ENCODE measurements around the gene MYADML2. TPM values are rescaled to one million over a fixed set of nuclear protein-coding genes. Genes with fewer than 3 reads are reported as not detected.

MYADML2 gene
- total and polyA plus RNA-seq, 2 of the 8 experiments (the other 6 are each of a cell fraction or from before 2014, with no cell fraction given), result 0.26 to 0.47 TPM

DNA sequence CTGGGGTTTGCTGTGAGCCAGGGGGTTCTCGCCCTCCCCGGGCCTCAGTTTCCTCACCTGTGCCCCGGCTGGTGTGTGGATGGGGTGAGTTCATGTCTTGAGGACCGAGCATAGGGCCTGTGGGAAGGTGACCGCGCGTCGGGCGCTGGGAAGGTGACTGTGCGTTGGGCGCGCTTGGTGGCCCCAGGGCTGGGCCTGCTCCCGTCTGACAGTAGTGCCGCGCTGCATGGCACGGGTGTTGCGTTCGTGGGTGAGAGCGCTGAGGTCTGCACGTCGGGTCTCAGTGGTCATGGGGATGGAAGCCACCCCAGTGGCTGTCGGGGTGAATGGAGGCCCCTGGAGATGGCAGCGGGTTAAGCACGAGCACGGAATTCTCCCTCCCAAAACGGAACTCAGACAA lies 39.6 kb upstream of the MYADML2 start:
- Histone ChIP-seq H2BK20ac (ENCODE audit: low read length) (no peak overlapping the region), H3K9ac (replicated peaks in 1 of 4; ENCODE audit: extremely low read depth in 1 of 4, low read depth in 3 of 4, low read length in 3 of 4) (no peak overlapping the region), H3K14ac (ENCODE audit: insufficient read length) (no peak overlapping the region), H2BK120ac (replicated peaks; ENCODE audit: low read depth, low read length) (no peak overlapping the region), H4K20me1 (replicated peaks in 1 of 2; ENCODE audit: control insufficient read depth in 1 of 2, insufficient read depth in 2 of 2, low read length in 2 of 2) (peaks cover 3 to 15% of the 10 kb centered on the region in 2 experiments), H3K27me3 (replicated peaks in 1 of 4; ENCODE audit: control insufficient read depth in 3 of 4, extremely low read depth in 1 of 4, insufficient read depth in 3 of 4, low read length in 3 of 4) (no peaks in the 10 kb centered on the region), H4K5ac (ENCODE audit: insufficient read length, low read depth, low read length) (no peak overlapping the region), H4K91ac (replicated peaks; ENCODE audit: insufficient read length, low read length) (no peak overlapping the region), H2BK15ac (ENCODE audit: low read length) (no peak overlapping the region), H3K9me3 (ENCODE audit: insufficient read depth in 2 of 2, low read depth in 1 of 2, low read length in 1 of 2) (no peaks in the 10 kb centered on the region), H3K23me2 (ENCODE audit: low read depth, low read length) (peaks cover 2% of the 10 kb centered on the region; the same call in 1 of the 2 replicates), H2AFZ (ENCODE audit: low read length) (no peak overlapping the region), H3K4me2 (ENCODE audit: insufficient read depth in 1 of 2, low read depth in 2 of 2, low read length in 2 of 2) (no peak overlapping the region), H3K23ac (ENCODE audit: insufficient read length) (no peak overlapping the region), H3K27ac (ENCODE audit: low read depth, low read length) (no peak overlapping the region), H4K8ac (ENCODE audit: extremely low read depth, insufficient read depth, low read length) (no peak overlapping the region), H3K79me1 (ENCODE audit: low read depth, low read length) (peaks cover 4% of the 10 kb centered on the region; the same call in 1 of the 2 replicates), H3K4me3 (ENCODE audit: extremely low read depth in 1 of 4, insufficient read depth in 2 of 4, low read depth in 3 of 4, low read length in 4 of 4) (no peak overlapping the region), H2AK5ac (ENCODE audit: low read depth, low read length) (no peak overlapping the region), H3K4me1 (replicated peaks in 1 of 4; ENCODE audit: control insufficient read depth in 3 of 4, insufficient read depth in 4 of 4, low read length in 3 of 4) (peaks cover 0 to 9% (median 5%) of the 10 kb centered on the region in 4 experiments; a peak in 5 of 7 replicates), H3K79me2 (ENCODE audit: control insufficient read depth in 1 of 2, insufficient read depth in 2 of 2, low read length in 2 of 2) (peaks cover 0 to 3% of the 10 kb centered on the region in 2 experiments; a peak in 1 of 4 replicates), H2BK5ac (ENCODE audit: low read depth, low read length) (no peak overlapping the region), H2BK12ac (ENCODE audit: low read depth, low read length) (no peak overlapping the region), H3K56ac (replicated peaks; ENCODE audit: insufficient read length, low read depth, low read length) (no peak overlapping the region), H3K4ac (replicated peaks; ENCODE audit: insufficient read length, low read depth, low read length) (no peak overlapping the region), H3K36me3 (ENCODE audit: control insufficient read depth in 2 of 4, insufficient read depth in 4 of 4, low read length in 3 of 4) (peaks cover 2 to 25% (median 13%) of the 10 kb centered on the region in 4 experiments; a peak in 6 of 8 replicates), H3K18ac (ENCODE audit: extremely low read depth, low read length) (no peak overlapping the region)
- ChIA-PET CTCF (ENCODE audit: partially characterized antibody) (interaction anchor here (3.2 kb wide), 1 partner anchor 10 kb away, joined by 12 read pairs; no protein-coding TSS in a partner anchor), POLR2A (ENCODE audit: partially characterized antibody) (interaction anchor here (1.0 kb wide), 1 partner anchor 56 kb away, joined by 3 read pairs; no protein-coding TSS in a partner anchor)
- DNase-seq (ENCODE audit: low read depth in 1 of 2, low spot score in 2 of 2), result no peak
- 95% methylated on average over 22 of the region's 26 CpGs; no CpG with 5 or more reads in 1 of the 2 experiments for WGBS, 2 experiments (ENCODE audit: extremely low coverage in 1 of 2, insufficient coverage in 1 of 2, insufficient read length in 1 of 2, insufficient replicate concordance in 2 of 2, low coverage in 1 of 2, low lambda C conversion rate in 2 of 2, missing lambda C conversion rate in 1 of 2)
- FAIRE-seq, result no peak
- TF ChIP-seq, protein P1, sequence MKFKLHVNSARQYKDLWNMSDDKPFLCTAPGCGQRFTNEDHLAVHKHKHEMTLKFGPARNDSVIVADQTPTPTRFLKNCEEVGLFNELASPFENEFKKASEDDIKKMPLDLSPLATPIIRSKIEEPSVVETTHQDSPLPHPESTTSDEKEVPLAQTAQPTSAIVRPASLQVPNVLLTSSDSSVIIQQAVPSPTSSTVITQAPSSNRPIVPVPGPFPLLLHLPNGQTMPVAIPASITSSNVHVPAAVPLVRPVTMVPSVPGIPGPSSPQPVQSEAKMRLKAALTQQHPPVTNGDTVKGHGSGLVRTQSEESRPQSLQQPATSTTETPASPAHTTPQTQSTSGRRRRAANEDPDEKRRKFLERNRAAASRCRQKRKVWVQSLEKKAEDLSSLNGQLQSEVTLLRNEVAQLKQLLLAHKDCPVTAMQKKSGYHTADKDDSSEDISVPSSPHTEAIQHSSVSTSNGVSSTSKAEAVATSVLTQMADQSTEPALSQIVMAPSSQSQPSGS (IDR thresholded peaks at IDR 0.05; ENCODE audit: low read length), result no peak
- TF ChIP-seq POU5F1 (IDR thresholded peaks at IDR 0.05; ENCODE audit: low read depth, low read length), result no peak
- TF ChIP-seq SP2 (IDR thresholded peaks at IDR 0.05; ENCODE audit: low read length), result no peak
- no peak for TF ChIP-seq SIN3A (conservative IDR thresholded peaks at IDR 0.05 in 1 of 2, IDR thresholded peaks at IDR 0.05 in 1 of 2; ENCODE audit: low read depth in 1 of 2, low read length in 2 of 2)
- TF ChIP-seq BRCA1 (IDR thresholded peaks at IDR 0.05; ENCODE audit: low read depth, low read length), result no peak
- TF ChIP-seq RFX5 (IDR thresholded peaks at IDR 0.05; ENCODE audit: borderline replicate concordance, low read depth, low read length), result no peak
- TF ChIP-seq TBP (IDR thresholded peaks at IDR 0.05; ENCODE audit: low read depth, low read length), result no peak
- no peak for TF ChIP-seq POLR2AphosphoS5 (IDR thresholded peaks at IDR 0.05; ENCODE audit: low read depth, low read length)
- no peak for TF ChIP-seq TAF1 (IDR thresholded peaks at IDR 0.05; ENCODE audit: low read depth, low read length)
- TF ChIP-seq CBX5 (IDR thresholded peaks at IDR 0.05; ENCODE audit: low read depth, low read length), result no peak
- no peak for TF ChIP-seq NANOG (IDR thresholded peaks at IDR 0.05; ENCODE audit: insufficient read depth, low read depth, low read length, poor library complexity, severe bottlenecking)
- no peak for TF ChIP-seq RBBP5 (IDR thresholded peaks at IDR 0.05; ENCODE audit: borderline replicate concordance, low read depth, low read length)
